Keratinocyte (primary cell): ENCODE data around the gene ADGRG6.

Experiments used
- EZH2 ChIP-seq: IDR thresholded peaks from one replicate; pipeline ENCODE4 v1.6.1; 2012; ENCODE audit warnings: inconsistent platforms, mild to moderate bottlenecking, low read length, moderate library complexity
- TF ChIP-seq, protein P1 (sequence below), 3 experiments: IDR thresholded peaks in 1 of 3; conservative IDR thresholded peaks in 1 of 3; optimal IDR thresholded peaks in 1 of 3; 2 replicates in 2 of 3; 3 replicates in 1 of 3; pipeline versions ENCODE3 to v1.5.1; 2011; ENCODE audit warnings: low read length in 3 of 3, mild to moderate bottlenecking in 3 of 3, moderate library complexity in 2 of 3, control low read depth in 1 of 3, inconsistent platforms in 1 of 3; ENCODE audit not compliant: insufficient read depth in 2 of 3; ENCODE audit errors: extremely low read depth in 1 of 3

DNA sequence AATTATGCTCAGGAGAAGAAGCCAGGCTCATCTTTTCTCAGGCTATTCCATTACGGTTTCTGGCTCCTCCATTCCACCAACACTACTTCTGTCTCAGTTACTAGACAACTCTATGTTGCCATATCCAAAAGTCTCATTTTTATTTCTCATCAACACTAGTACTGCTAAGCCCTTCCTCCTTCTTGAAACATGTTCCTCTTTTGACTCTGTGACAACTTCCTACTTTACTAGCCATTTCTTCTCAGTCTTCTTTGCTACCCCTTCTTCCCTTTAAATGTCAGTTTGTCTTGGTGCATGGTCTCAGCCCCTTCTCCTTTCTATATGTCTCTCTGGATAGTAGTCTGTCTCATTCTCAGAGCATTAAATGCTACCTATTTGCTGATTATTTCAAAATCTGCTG, 7.1 kb upstream of the ADGRG6 start:
- TF ChIP-seq EZH2 = no peak
- TF ChIP-seq, protein P1, sequence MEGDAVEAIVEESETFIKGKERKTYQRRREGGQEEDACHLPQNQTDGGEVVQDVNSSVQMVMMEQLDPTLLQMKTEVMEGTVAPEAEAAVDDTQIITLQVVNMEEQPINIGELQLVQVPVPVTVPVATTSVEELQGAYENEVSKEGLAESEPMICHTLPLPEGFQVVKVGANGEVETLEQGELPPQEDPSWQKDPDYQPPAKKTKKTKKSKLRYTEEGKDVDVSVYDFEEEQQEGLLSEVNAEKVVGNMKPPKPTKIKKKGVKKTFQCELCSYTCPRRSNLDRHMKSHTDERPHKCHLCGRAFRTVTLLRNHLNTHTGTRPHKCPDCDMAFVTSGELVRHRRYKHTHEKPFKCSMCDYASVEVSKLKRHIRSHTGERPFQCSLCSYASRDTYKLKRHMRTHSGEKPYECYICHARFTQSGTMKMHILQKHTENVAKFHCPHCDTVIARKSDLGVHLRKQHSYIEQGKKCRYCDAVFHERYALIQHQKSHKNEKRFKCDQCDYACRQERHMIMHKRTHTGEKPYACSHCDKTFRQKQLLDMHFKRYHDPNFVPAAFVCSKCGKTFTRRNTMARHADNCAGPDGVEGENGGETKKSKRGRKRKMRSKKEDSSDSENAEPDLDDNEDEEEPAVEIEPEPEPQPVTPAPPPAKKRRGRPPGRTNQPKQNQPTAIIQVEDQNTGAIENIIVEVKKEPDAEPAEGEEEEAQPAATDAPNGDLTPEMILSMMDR (optimal IDR thresholded peaks at IDR 0.05 in 1 of 3, IDR thresholded peaks at IDR 0.05 in 1 of 3, conservative IDR thresholded peaks at IDR 0.05 in 1 of 3; ENCODE audit: extremely low read depth in 1 of 3, insufficient read depth in 2 of 3, low read length in 3 of 3) = no peak
